GM19099 (cell line): Measurements from ENCODE around the gene S100A7.

Experiments used
- POLR2A ChIP-seq: IDR thresholded peaks from 3 replicates; pipeline ENCODE4 v1.6.1; 2011; ENCODE audit warnings: low read depth; ENCODE audit not compliant: insufficient read length; ENCODE audit errors: extremely low read depth

S100A7 gene

DNA sequence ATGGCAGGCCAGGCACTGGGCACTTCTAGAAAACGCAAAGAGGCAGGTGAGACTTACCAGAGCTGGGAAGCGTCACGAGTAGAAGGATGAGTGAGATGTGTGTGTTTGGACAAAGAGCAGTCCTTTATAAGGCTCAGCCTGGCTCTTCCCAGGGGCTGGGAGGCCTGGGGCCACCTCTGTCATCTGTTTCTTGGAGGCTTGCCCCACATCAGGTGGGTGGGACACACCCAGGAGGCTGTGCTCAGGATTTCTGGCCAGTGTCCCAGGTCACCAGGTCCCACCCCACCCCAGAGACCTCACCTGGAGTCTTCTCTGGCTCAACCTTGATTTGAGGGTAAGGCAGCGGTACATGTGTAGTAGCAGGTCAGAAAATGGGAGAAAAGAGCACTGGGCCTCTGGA, at the start of gene S100A7:
Gene S100A7, minus strand, starts transcription at position 101 of the 400 bp plus-strand sequence. CDS start 1,638 bp downstream, outside the sequence.
- no peak for TF ChIP-seq POLR2A

DNA sequence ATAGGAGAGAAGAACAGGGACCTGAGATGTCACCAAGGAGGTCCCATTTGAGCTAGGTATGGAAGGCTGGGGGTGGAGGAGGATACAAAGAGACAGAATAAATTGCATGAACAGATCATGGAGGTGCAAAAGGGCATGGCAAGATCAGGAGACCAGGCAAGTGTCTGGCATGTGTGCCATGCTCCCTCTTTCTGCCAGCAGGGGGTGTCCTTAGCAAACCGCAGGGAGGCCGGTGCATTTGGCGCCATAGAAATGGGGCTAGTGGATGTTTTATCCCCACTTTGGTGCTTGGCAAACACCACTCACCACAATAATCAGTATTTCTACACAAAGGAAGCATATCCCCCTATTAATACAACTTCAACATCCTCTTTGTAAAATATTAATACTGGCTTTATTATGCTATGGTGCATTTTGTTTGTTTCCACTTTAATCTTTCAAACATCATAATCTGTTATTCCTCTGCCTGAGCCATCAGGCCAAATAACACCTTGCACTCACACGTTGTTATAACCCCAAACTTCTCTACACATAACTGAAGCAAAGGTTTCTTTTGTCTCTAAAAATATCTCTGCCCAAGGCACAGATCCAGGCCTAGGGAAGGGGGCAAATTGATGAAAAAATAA, 49.4 kb upstream of the S100A7 start:
- no peak for TF ChIP-seq POLR2A

DNA sequence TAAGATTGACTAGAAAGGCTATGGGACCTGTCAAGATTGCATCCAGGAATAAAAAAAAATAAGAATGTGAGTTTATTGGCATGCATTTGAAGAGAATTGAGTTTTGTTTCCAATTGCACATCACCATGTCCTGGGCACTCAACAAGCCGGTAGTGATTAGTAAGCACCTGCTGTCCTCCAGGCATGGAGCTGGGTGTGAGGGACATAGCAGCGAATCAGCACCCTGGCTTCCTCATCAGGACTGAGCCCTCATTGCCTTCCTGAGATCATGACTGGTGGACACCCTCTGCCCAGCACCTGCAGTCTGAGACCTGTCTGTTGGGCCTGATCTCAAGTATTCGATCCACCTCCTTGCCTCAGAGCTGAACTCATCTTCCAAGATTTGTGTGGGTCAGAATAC, 48.6 kb upstream of the S100A7 start:
- no peak for TF ChIP-seq POLR2A

DNA sequence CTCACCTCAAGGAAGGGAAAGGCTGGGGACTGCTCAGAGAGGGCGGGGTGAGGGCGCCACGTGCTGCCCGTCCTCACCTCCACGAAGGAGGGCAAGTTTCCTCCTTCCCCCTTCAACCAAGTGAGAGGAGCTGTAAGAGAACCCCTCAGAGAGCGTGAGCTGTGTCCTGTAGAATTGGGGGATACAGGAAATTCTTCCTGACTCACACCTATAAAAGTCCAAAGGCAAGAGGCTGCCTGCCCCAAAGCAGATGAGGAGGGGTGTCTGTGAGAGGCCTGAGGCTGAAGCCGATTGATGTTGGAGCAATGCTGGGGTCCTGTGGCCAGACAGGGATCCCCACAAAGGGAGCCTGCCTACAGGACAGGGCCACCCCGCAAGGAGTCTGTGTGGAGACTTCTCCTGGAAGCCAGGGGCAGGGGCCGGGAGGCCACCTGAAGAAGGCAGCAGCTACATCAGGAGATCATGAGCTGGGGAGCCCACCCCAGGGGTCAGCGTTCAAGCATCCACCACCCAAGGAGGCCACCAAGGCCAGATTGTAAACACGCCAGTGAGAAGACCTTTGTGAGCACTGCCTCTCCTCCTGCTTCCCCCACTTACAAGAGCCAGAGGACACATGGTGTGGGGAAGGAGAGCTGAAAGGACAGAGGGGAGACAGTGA, 47.6 kb upstream of the S100A7 start:
- no peak for TF ChIP-seq POLR2A

DNA sequence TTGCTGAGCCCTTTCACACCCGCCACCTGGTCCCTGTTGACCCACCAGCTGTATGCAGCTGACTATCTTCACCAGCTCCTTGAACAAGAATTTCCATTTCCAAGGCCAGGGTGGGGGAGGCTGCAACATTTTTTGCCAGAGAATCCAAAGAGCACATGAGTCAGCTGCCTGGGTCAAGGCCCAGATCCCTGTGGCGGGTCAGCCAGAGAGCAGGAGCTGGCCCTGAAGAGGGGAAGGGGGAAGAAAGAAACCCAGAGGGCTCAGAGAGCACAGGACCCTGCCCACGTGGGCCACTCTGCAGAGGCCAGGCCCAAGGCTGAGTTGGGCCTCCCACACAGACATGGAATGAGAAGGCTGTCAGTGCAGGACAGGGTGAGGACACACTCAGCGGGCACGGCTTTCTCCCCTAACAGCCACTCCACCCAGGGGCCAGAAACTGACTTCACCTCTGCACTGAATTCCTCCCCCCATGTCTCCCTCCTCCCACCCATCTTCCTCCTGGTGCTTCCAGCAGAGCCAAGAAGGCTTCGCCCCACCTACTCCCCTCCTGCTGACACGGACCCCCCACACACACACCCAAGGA, 46.5 kb upstream of the S100A7 start:
- no peak for TF ChIP-seq POLR2A

DNA sequence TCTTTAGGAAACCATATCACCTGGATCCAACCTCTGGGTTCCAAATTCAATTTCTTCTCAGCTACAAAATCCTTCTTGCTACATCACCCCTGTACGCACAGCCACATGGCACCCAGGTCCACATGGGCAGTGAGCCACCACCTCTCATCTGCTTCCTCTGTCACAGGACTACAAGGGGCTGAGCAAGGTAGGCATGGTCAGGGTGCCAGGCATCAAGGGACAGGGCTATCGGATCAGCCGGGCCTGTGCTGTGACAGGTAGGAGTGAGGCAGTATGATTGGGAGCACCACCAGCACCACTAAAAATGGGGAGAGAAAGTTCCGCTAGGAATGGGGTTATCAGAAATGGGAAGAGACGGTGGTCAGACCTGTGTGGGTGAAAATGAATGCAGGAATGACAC, 45.9 kb upstream of the S100A7 start:
- TF ChIP-seq POLR2A, result no peak

DNA sequence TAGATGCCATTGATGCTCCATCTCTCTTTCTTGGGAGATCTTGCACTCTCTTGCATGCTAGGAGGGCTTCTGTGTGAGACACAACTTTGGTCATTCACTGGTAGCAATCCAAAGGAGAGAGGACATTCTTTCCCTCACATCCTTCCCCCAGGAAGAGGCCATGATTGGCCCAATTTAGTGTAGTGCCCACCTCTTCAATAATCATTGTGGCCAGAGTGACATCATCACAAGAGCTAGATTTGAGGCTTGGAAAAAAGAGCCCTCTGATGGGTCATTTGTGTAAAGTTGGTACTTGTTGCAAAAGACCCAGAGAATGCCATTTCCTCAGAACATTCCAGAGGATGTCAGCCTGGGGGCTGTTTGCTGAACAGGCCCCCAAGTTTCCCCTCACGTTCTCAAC, 45.1 kb upstream of the S100A7 start:
- TF ChIP-seq POLR2A, result no peak

DNA sequence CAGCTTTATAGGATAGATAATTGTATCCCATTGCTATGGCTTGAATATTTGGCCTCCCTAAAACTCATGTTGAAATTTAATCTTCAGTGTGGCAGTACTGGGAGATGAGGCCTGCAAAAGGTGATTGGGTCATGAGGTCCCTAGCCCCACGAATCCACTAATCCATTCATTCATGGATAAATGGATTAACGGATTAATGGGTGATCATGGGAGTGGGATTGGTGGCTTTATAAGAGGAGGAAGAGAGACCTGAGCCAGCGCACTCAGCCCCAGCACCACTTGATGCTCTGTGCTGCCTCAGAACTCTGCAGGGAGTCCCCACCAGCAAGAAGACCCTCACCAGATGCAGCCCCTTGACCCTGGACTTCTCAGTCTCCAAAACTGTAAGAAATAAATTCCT, 43.3 kb upstream of the S100A7 start:
- TF ChIP-seq POLR2A, result no peak

DNA sequence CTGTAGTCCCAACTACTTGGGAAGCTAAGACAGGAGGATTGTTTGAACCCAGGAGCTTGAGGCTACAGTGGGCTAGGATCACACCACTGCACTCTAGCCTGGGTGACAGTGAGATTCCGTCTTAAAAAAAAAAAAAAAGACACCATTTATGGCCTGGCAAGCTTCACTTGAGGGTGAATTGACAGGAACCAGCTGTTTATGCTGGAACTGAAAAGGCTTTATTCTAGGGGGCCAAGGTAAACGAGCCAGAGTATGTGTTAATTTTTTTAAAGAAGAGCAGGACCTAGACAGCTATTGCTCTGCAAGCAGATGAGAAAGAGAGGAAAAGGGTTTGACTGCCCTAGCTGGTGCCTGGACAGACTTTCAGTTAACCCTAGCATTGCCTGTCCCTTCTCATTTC, 38.3 kb upstream of the S100A7 start:
- no peak for TF ChIP-seq POLR2A

DNA sequence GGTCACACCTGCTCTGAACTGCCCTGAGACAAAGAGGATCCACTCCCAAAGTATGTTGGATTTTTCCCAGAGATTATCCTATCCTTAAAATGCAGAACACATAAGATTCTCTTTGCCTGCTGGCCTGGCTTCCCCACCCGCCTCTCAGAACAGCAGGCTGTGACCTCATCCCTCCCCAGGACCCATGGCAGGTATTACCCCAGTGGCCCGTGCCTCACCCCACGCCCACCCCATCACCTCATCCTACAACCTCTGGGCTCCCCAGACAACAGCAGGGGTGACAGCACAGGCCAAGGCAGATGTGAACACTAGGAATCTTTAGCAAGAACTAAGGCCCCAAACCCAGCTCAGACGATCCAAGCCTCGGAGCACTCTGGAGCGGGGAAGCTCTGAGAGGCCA, 35.1 kb upstream of the S100A7 start:
- no peak for TF ChIP-seq POLR2A

DNA sequence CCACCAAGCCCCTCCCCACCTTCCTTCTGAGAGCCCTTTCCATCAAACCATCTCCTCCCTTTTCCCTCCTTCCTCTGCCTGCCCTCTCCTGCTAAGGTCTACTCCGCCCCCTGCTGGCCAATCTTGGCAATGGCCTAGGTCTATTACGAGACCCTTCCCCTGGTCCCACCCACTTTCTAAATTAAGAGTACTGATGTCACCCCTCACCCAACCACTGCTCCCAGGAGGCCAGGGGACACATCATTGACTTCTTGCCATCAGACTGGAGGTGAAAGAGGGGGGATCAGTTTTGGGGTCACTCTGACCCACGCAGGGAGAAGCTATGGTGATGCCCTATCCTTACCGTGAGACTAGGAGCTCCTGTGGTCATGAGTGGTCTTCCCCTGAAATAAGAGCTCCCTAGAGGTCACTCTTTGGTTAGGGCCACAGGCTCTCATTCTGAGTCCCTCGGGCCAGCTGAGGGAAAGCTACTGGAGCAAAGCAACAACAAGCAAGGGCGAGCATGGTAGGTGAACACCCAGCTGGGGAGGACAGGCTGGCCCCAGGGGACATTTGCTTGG, 34.6 kb upstream of the S100A7 start:
- TF ChIP-seq POLR2A, result no peak

DNA sequence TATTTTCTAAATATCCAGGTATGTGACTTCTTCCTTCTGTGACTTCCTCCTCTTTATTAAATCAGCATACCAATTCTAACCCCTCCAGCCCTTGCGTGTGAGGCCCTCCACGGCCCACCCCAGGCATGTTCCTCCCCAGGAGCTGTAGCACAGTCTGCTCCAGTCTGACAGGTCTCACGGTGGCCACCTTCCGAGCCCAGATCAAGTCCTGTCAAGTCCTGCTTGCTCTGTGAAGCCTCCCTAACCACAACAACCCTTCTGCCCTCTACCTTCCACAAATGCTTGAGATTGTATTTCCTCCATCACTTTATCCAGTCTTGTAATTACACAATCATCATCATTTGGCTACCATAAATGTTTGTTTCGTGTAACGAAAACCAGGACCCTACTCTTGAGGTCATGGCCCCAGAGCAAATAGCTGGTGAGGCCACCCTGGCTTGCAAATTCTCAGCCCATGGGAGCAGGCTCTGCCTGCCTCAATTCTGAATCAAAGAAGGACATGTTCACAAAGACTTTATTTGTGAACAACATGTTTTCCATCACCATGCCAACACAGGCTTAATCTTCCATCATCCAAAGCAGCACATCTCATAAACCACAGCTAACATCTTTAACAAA, 33.0 kb upstream of the S100A7 start:
- TF ChIP-seq POLR2A, result no peak

DNA sequence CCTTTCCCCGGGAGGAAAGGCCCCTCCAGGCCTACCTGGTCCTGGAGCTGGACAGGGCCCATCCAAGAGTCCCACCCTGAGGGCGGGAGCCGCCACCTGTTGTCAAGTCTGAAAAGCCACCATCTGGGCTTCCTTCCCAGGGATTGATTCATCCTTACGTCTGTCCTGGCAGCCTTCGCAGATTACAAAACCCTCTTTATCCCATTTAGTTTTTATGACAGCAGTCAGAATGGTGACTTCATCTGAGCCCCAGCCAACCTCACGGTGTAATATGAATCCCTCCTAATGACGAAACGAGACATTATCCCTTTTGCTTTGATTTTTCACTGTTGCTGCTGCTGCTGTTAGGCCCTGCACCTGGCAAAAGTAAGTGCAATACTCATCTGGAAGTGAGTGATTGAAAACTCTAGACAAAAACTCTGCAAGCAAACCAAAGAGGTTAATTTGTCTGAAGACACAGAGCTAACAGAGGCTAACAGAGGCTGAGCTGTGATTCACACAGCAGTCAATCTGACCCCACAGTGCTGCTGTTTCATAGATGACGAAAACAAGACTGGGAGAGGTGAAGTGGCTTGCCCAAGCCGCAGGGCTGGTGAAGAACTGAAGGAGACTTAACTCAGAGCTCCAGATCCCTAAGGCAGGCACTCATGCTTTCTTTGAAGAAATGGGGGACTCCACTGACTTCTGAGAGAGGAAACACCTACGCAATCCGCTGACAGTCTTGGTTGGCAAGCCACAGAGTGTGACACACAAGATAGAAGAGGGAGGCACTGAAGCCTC, 30.0 kb upstream of the S100A7 start:
- no peak for TF ChIP-seq POLR2A

DNA sequence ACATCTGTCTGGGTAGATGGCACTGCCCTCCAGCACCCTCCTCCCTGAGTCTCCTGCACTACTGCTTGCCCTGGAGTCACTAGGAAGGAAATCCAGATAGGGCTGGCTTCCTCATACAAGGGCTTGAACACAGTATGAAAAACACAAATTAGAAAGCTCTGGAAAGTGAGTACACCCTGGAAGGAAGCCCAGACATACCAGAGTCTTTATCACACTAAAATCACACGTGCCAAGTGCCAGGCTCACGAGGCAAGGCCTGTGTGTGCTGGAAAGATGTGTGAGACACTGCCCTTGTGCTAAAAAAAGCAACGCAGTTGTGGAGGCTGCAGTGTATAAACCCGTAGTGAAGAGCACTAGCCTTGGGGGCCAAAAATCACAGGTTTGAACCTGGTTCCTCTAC, 28.3 kb upstream of the S100A7 start:
- no peak for TF ChIP-seq POLR2A

DNA sequence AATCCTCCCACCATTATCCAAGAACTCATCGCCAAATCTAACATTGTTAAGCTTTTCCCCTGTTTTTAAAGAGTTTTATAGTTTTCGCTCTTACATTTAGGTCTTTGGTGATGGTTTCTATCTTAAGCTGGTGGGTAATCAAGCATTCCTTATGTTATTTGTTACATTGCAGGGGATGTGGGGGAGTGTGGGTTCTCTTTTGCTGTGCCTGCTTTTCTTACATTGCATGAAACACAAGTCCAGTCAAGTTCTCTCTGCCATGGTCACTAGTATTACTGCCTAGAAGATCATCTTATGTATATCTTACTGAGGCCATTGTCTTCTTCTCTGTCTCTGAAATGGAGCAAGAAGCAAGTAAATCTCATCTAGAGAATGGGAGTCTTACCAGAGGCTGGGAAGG, 27.3 kb upstream of the S100A7 start:
- no peak for TF ChIP-seq POLR2A
